Placental pericyte (primary cell): ENCODE measurements around the gene GOLGA6L4. TPM values are rescaled to one million over a fixed set of nuclear protein-coding genes. Genes with fewer than 3 reads are reported as not detected.

Source experiments
- small RNA-seq: library from RNA; depleted of rRNA; stranded (forward); fragments of <200 nt; gene quantifications from one replicate; pipeline ENCODE3, GENCODE V24; 2012; ENCODE audit warnings: low replicate concordance
- total RNA-seq: library from RNA; depleted of rRNA; stranded (reverse); fragments of >200 nt; gene quantifications from 2 replicates; pipeline ENCODE4 v1.2.3, GENCODE V29; 2012

The GOLGA6L4 gene, protein sequence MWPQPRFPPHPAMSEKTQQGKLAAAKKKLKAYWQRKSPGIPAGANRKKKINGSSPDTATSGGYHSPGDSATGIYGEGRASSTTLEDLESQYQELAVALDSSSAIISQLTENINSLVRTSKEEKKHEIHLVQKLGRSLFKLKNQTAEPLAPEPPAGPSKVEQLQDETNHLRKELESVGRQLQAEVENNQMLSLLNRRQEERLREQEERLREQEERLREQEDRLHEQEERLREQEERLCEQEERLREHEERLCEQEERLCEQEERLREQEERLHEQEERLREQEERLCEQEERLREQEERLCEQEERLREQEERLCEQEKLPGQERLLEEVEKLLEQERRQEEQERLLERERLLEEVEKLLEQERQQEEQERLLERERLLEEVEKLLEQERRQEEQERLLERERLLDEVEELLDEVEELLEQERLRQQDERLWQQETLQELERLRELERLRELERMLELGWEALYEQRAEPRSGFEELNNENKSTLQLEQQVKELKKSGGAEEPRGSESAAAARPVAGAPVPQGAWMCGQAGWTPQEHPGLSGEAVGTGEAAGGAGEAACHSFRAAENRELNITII
- 0.66 and 1.1 TPM in 2 replicates for total RNA-seq

GRCh38 chr15:84235573-84235972 is at the start of gene GOLGA6L4:
GOLGA6L4 (plus strand) TSS chr15:84235773; CDS start chr15:84235835, 62 bp downstream.

Small RNA genes within 50 kb of the gene (small RNA-seq; reads per million reads assigned to genes)
- not detected for gene RN7SL331P
- gene UBE2Q2P8 = not detected
